Jurkat, Clone E6-1 (cell line): ENCODE results near the gene TAS1R1.
A peak's percentile ranks its signal among the peaks of the same experiment; 100 is the strongest.
"Not testable (repeated sequence)": the region's sequence is repeated elsewhere in the genome, so short reads cannot be mapped to it uniquely, and the experiment has no call there.

Experiments used
- DNase-seq: peaks from one replicate; pipeline ENCODE4 v3.0.0-alpha.2; 2011; ENCODE audit warnings: low read depth, low spot score
- H3K4me3 ChIP-seq: 2 replicates; pipeline ENCODE4 v1.5.1; 2011; ENCODE audit warnings: mild to moderate bottlenecking, low read length, control low read depth, moderate library complexity

The TAS1R1 gene

DNA sequence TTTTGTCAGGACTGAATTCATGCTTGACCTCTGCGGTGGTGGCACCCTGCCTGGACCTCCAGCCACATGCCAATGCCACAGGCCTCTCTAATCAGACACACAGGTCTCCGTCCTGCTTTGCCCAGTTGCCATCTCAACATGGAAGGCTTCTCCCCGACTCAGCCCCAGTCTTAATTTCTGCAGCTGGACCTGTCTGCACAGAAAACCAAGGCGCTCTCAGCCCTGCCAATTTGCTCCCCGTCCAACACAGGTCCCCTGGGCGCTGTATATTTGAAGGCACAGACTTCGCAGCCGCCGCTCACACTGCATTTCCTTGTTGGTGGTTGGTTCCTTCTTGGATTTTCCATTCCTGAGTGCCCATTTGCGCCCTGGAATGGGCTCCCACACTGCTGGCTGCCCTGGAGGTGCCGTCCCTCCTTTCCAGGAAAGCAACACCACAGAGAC lies 35.6 kb upstream of the TAS1R1 start:
- DNase-seq, result no peak

DNA sequence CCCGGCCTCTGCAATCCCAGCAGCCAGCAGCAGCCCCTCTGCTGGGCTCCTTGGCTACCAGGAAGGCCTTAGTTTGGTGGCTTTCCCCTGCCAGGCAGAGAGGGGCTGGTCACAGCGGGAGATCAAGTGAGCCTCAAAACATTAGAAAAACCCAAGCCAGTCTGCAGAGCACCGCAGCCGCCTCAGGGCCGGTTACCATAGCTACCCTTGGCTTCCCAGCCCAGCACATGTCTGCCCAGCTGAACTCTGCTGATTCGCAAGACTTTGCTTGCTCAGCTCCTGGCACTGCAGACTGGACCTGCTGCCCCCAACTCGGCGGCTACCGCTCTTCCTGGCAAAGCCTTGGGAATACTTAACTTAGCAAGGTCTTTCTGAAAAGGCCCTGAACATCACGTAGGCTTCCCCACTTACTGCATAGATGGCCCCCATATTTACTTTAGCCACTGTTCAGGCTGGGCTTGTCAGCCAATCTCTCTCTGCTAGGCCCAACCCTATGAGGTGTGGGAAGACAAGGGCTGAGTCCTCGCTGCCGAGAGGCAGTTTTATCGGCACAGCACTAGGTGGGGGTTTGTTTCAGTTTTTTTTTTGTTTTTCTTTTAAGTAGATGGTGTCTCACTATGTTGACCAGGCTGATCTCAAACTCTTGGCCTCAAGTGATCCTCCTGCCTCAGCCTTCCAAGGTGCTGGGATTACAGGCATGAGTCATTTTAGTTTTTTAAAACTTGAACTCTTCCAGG lies 35.0 kb upstream of the TAS1R1 start:
- H3K4me3 ChIP-seq, result no peak overlapping the region
- no peak for DNase-seq

More for the DNA sequence above, 35.6 kb upstream of the TAS1R1 start:
- H3K4me3 ChIP-seq, result no peak overlapping the region

DNA sequence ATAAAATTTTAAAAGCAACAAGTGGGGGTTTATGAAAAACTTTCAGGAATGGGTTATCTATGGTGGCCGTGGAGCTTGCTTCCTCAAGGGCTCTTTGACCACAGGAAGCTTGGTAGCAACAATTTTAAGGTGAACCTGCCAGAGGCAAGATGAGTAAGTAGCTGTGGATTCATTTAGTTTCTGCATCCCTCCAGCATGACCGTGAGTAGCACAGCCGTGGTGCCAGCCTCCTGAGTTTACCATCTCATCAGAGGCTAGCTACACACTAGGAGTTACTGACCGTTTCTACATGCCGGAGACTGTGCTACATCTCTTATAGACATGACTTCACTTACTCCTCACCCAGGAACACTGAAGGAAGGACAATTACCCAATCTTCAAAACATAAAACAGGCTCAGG lies 33.6 kb upstream of the TAS1R1 start:
- no peak for DNase-seq
- H3K4me3 ChIP-seq, result no peak overlapping the region

DNA sequence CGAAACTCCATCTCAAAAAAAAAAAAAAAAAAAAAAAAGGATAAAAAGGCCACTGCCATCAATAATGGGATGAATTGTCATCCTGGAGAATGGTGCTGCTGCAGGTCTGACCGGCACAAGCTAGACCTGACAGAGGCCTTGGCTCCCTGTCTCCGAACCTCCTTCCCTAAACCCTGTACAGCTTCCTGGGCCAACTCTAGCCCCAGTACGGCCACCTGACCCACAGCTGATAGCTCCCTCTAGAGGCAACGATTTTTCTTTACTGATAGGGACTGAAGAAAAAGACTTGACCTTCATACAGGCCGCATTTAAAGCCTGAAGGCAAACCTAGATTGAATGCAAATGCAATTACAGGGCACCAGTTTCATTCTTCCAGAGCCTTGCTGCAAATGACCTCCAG lies 31.5 kb upstream of the TAS1R1 start:
- no peak overlapping the region for H3K4me3 ChIP-seq
- no peak for DNase-seq

DNA sequence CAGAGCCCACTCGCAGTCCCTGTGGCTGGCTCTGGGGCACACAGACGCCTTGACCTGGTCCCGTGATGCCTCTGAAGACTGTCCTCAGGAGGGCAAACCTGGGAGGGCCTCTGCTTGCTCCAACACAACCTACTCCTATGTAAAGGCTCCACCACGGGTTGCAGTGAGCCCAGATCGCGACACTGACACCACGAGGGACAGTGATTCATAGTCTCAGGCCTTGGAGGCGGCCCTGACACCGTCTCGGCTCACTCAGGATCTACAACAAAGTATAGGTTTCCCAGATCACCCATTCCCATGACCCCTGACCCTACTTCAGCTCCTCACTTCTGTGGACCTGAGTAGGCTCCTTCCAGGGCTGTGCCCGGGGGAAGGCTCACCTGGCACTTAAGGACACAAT lies 28.8 kb upstream of the TAS1R1 start:
- DNase-seq, result no peak
- H3K4me3 ChIP-seq, result no peak overlapping the region

DNA sequence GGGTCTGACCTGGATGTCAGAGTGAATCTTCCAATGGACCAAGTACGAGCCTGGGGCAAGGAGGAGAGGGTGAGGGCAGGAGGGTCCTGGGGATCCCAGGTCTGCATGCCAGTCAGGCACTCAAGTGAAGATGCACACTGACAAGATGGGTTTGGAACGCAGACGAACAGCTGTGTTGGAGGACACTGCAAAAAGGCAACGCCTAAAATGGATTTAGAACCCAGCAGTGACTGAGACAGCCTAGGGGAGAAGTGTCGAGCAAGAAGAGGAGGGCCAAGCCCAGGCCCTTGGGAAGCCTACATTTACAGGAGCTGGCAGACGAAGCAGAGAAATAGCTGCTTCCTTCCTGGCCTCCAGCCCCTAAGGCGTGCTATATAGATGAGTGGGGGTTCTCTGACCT lies 26.6 kb upstream of the TAS1R1 start:
- no peak overlapping the region for H3K4me3 ChIP-seq
- DNase-seq, result no peak

DNA sequence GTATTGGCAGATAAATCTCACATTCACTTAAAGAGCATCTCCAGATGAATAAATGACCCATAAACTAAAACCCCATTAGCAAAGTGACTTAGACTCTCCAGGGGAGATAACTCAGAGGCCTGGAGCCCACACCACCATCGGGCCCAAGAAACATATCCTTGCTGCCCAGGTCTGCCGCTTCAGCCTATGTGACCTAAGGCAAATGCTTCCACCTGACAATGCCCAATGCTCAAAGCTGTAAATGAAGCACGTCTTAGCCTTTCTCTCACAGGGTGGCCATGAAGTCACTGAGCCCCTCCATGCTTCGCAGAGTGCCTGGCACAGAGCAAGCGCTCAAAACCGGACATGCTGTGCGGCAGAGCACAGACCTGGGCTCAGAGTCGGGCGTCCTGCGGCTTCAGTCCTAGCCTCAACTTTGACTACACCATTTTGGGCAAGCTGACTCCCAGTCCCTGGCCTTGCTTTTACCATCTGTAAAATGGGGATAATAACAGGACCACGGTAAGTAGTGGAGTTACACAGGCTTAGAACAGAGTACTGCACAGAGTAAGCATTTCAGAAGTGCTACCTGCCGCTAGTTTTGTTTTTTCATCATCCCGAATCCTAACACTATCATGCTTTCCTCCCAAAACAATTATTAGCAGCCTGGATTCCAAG lies 24.5 kb upstream of the TAS1R1 start:
- no peak overlapping the region for H3K4me3 ChIP-seq
- DNase-seq, result no peak

DNA sequence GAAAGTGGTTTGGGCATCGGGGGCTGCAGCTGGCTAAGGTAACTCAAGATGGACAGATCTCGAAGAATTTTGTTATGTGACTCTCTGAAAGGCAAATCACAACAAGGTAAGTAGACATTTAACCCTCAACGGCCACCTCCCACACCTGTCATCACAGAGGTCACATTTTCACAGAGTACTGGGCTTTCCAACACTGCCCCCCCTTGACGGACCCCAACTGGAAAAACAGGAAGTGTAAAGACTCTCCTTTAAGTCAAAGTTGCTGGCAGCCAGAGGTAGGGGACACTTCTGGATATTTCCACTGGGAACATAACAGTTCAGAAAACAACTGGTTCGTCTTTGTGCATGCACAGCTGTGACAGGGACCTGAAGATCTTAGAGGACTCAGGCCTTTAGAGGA lies 23.1 kb upstream of the TAS1R1 start:
- H3K4me3 ChIP-seq, result no peak overlapping the region
- DNase-seq, result no peak

DNA sequence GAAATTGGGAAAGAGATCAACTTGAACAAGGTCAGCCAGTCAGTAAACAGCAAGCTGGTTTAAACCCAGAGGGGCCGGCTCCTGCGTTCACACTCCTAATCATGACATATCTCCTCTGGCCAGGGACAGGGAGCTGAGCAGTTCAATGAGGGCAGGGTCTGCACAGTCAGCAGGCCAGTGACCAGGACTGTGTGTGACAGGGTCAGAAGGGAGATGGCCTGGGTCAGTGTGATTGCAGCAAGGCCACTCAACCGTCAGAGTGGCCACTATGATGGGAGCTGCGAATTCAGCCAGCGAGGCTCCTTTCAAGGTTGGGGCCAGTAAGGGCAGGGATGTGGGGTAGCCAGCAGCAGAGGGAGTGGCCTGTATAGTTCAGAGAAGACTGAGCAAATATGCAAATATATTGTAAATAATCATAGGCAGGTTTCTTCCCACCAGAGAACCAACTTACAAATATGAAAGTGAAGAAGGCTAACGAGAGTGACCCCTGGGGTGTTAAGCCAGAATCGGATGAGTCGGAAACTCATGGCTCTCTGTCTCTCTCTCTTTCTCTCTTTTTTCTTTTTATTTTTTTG lies 20.8 kb upstream of the TAS1R1 start:
- DNase-seq, result no peak
- H3K4me3 ChIP-seq, result no peak overlapping the region

DNA sequence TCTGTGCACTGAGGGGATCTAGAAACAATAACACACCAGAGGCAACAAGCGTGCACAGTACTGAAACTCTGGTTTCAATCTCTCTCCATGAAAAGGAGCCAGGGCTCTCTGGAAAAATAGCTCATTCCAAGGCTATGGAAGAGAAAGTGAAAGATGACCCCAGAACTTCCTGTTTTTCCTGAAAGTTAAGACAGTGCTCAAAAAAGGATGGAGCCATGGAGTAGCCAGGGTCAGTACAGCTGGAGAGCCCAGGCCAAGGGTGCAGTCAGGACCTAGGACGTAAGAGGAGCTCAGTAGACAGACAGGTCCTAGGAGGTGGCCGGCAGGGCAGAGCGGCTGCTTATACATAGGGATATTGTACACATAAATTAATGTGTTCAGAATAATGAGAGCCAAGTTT lies 19.9 kb upstream of the TAS1R1 start:
- H3K4me3 ChIP-seq, result no peak overlapping the region
- no peak for DNase-seq

DNA sequence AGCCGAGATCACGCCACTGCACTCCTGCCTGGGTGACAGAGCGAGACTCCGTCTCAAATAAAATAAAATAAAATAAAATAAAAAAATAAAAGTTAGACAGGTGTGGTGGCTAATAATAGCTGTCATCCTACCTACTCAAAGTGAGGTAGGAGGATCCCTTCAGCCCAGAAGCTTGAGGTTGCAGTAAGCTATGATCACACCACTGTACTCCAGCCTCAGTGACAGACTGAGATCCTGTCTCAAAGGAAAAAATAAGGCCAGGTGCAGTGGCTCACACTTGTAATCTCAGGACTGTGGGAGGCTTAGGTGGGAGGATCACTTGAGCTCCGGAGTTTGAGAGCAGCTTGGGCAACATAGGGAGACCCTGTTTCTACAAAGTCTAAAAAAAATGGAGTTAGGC lies 18.8 kb upstream of the TAS1R1 start:
- no peak for DNase-seq
- H3K4me3 ChIP-seq, result no peak overlapping the region

DNA sequence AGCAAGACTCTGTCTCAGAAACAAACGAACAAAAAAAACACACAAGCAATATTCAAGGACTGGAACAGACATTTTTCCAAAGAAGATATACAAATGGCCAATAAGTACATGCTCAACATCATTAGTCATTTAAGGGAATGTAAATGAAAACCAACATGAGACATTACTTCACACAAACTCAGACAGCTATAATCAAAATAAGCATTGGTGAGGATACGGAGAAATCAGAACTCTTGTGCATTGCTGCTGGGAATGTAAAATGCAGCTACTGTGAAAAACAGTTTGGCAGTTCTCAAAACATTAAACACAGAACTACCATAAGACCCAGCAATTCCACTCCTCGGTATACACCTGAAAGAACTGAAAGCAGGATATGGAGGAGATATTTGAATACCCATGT lies 16.2 kb upstream of the TAS1R1 start:
- DNase-seq, result no peak
- no peak overlapping the region for H3K4me3 ChIP-seq

DNA sequence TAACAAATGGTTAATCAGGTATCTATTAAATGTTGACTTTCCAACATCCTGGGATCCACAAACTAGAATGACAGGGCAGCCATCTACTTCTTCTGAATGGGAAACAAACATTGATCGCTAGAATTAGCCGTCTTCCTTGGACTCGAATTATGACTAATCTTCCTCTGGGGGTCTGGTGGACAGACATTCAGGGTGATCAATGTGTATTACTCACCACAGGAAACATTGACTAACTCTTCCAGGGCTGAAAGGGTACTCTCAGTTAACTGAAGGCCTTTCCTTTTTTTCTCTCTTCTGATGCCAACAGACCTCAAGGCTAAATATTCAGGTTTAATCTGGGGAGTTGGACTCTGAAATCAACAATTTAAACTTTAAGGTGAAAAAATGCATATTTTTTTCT lies 10.3 kb upstream of the TAS1R1 start:
- no peak overlapping the region for H3K4me3 ChIP-seq
- no peak for DNase-seq

DNA sequence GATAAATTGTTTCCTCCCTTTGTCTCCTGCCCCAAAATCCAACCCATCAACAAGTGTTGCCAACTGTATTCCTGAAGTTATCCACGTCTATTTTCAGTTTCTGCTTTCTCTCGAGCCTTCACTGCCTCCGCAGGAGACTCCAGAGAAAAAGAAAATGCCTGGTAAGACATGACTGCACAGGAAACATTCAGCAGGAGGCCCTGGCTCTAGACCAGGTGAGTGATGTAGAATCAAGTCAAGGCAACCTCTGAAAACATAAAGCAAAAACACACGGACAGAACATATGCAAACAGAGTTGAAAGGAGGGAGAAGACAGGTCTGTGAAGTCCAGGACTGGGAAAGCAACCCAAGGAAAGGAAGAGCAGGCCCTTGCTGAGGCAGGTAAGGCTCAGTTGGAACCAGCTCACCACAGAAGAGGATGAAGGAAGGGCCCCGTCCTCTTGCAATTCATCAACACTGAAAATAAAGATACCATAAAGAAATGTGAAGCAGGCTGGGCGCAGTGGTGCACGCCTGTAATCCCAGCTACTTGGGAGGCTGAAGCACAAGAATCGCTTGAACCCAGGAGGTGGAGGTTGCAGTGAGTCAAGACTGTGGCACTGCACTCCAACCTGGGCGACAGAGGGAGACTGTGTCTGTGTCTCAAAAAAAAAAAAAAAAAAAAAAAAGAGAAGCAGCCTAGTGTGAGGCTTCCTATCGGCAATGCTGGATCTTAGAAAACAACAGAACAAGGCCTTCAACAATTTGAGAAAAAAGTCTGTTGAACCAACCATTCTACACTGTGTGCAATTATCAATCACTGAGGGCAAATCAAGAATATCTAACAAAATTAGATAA lies 9.6 kb upstream of the TAS1R1 start:
- H3K4me3 ChIP-seq, result no peak overlapping the region
- DNase-seq, result no peak

DNA sequence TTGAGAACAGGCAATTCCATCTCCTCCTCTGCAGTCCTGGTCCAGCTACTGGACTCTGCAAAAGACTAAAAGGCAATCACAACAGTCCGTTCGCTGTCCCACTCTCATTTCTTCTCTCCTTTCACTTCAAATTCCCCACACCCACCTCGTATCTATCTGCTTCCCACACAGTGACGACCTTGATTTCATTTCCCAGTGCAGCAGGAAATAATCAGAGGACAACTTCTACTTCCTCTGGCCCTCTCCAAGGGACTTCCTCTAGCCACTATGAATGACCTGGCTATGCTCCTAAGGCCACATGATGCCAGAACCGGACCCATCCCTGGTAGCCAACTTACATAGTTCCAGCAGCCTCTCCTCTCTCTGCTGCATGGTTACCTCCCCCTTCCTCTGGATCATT lies 8.8 kb upstream of the TAS1R1 start:
- no peak for DNase-seq
- no peak overlapping the region for H3K4me3 ChIP-seq

DNA sequence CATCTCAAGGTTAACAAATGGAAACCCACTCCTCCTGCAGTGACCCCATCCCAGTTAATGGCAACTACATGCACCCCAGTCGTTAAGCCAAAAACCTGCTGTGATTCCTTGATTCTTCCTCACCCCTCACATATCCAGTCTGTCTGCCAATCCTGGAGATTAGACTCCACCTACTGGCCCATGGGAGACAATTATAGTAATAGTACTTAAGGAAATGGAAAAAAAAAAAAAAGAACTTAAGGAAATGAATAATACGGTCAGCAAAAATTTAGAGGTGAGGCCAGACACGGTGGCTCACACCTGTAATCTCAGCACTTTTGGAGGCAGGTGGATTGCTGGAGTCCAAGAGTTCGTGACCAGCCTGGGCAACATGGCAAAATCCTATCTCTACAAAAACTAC lies 7.8 kb upstream of the TAS1R1 start:
- DNase-seq, result no peak
- no peak overlapping the region for H3K4me3 ChIP-seq

DNA sequence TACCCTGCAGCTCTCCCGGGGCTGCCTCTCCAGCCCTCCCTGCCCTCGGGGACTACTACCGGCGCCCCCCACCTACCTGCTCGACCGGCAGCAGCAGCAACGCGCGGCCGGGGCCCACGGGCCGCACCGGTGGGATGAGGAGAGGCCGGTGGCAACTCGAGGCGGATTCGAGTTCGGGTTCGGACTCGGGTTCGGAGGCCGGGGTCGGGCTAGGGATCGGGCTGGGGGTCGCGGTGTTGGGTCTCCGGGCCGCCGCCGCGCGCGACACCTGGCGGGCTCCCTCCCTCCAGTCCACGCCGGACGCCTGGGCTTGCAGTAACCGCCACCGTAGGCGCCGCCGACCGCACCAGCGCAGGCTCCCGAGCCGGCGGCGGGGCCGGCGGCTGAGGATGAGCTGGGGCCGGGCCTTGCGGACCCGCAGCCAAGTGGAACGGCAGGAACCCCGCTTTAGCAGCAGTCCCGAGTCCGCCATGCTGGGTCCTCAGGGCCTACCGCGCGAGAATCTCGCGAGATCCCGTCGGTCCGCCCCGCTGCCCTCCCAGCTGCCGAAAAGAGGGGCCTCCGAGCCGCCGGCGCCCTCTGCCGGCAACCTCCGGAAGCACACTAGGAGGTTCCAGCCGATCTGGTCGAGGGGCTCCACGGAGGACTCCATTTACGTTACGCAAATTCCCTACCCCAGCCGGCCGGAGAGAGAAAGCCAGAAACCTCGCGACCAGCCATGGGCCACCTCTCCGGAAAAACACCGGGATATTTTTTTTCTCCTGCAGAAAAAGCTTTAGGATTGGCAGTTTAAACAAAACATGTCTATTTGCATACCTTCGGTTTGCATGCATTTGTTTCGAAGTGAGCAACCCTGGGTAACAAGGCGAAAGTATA lies 838 bp upstream of the TAS1R1 start, which contains the start of gene NOL9:
Gene NOL9, minus strand, starts transcription at position 483 of the 876 bp plus-strand sequence. Its CDS starts 11 bp downstream, at position 472.
- H3K4me3 ChIP-seq, result peak within 1 kb of the TSS; percentile 93
- peak; percentile 85 for DNase-seq

DNA sequence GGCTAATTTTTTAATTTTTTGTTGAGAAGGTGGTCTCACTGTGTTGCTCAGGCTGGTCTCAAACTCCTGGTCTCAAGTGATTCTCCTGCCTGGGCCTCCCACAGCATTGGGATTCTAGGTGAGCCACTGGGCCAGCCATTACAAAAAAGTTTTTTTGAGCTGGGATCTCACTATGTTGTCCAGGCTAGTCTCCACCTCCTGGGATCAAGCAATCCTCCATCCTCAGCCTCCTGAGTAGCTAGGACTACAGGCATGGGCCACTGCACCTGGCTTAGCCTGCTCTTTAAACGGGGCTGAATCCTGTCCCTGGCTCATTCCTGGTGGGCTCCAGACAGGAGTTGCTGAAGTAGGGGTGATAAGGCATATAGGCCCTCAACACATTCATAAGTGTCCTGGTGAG lies 2.5 kb downstream of the TAS1R1 start:
- H3K4me3 ChIP-seq, result no peak overlapping the region
- DNase-seq, result no peak

DNA sequence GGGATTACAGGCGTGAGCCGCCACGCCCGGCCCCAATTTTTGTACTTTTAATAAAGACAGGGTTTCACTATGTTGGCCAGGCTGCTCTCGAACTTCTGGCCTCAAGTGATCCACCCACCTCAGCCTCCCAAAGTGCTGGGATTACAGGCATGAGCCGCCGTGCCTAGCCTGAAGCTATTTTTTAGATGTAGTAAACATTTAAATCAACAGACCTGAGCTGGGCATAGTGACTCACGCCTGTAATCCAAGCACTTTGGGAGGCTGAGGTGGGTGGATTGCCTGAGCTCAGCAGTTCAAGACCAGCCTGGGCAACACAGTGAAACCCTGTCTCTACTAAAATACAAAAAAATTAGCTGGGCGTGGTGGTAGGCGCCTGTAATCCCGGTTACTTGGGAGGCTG lies 4.1 kb downstream of the TAS1R1 start:
- not testable (repeated sequence) for H3K4me3 ChIP-seq, DNase-seq
